Astrocyte of the spinal cord (primary cell): ENCODE results near the gene USP6.
"Not testable (repeated sequence)": the region's sequence is repeated elsewhere in the genome, so short reads cannot be mapped to it uniquely, and the experiment has no call there.

ENCODE experiments used
- DNase-seq: peaks from one replicate; pipeline ENCODE4 v3.0.0; 2011; ENCODE audit warnings: low read depth, low spot score
- H3K4me3 ChIP-seq: 2 replicates; pipeline ENCODE4 v1.5.1; 2011; ENCODE audit warnings: low read depth, mild to moderate bottlenecking, low read length, moderate library complexity
- CTCF ChIP-seq: IDR thresholded peaks from 2 replicates; pipeline ENCODE4 v1.5.1; 2012; ENCODE audit warnings: low read depth, mild to moderate bottlenecking, low read length, inconsistent platforms
- in situ Hi-C: cut with HindIII; loops from 2 replicates; pipeline ENCODE4 v1.10.0; 2017; ENCODE audit warnings: low sequenced_read_pairs

The USP6 gene

GRCh38 chr17:5135726-5136579 is 20.1 kb downstream of the USP6 start:
- no peak for TF ChIP-seq CTCF
- no peak overlapping the region for H3K4me3 ChIP-seq
- DNase-seq: no peak
- in situ Hi-C loops: no loop called here

- DNase-seq, in situ Hi-C loops, H3K4me3 ChIP-seq: not testable (repeated sequence)
These were observed 21.0 kb downstream of the USP6 start for GRCh38 chr17:5136580-5137412.

GRCh38 chr17:5137511-5138197 is 21.8 kb downstream of the USP6 start:
- in situ Hi-C loops, H3K4me3 ChIP-seq, DNase-seq: not testable (repeated sequence)

- in situ Hi-C loops, H3K4me3 ChIP-seq, DNase-seq: not testable (repeated sequence)
These were observed 22.3 kb downstream of the USP6 start for GRCh38 chr17:5138198-5138544.

- no peak overlapping the region for H3K4me3 ChIP-seq
- TF ChIP-seq CTCF: no peak
- no peak for DNase-seq
- in situ Hi-C loops: no loop called here
These were observed 23.0 kb downstream of the USP6 start for GRCh38 chr17:5138616-5139457.

GRCh38 chr17:5139458-5139732 is 23.6 kb downstream of the USP6 start:
- in situ Hi-C loops: no loop called here
- DNase-seq: no peak
- H3K4me3 ChIP-seq: no peak overlapping the region
- no peak for TF ChIP-seq CTCF

GRCh38 chr17:5142877-5143276 is 27.0 kb downstream of the USP6 start:
- H3K4me3 ChIP-seq, in situ Hi-C loops, DNase-seq: not testable (repeated sequence)

- DNase-seq, in situ Hi-C loops, H3K4me3 ChIP-seq: not testable (repeated sequence)
These were observed 30.3 kb downstream of the USP6 start for GRCh38 chr17:5146122-5146521.

GRCh38 chr17:5160702-5161101 is 44.9 kb downstream of the USP6 start:
- in situ Hi-C loops, DNase-seq, H3K4me3 ChIP-seq: not testable (repeated sequence)

- DNase-seq, H3K4me3 ChIP-seq, in situ Hi-C loops: not testable (repeated sequence)
These were observed 46.0 kb downstream of the USP6 start for GRCh38 chr17:5161793-5162192.
